ENCODE results near the gene MAP3K3. TPM values are rescaled to one million over a fixed set of nuclear protein-coding genes. Genes with fewer than 3 reads are reported as not detected.

The MAP3K3 gene
- total and polyA plus RNA-seq, 9 of the 15 experiments (the other 6 are each of a cell fraction or from before 2014, with no cell fraction given), result 0.69 to 16.5 (median 12.1) TPM

DNA sequence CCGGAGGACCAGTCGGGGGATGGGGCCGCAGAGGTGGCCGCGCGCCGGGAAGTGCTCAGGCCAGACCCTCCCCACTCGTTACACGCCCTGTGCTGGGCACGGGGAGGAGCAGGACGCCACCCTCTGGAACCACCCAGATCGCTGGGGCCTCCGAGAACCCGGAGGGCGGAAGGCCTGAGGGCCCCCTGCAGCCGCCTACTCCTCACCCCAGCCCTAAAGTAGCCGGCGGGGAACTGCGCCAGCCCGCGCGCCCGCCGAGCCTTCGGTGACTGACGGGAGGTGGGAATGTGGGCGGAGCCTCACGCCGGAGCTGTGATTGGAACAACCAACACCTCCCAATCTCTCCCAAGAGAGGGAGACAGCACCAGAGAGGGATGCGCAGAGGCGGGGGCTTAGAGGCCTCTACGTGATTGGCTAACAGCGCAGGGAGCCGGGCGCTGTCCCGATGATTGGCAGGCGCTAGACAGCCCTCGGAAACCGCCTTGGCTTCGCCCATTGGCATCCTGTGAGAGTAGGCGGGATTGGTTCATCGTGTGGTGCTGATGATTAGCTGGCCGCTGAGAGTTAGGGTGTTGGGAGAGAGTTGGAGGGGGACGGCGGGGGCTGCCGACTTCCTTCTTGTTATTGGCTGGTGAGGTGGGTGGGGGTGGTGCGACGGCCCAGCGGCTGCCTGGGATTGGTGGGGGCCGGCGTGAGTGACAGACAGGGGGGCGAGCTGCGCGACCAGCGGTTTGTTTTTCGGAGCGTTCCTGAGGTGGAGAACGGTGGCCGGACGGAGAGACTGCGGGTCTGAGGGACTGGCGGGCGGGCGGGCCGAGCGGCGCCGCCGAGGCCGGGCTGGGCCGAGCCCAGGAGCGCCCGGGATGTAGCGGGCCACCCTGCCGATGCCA is at the start of gene MAP3K3 (continued):
- TF ChIP-seq SLC30A9 (CRISPR knock-in tag; IDR thresholded peaks at IDR 0.05) (no peak), ESRRA (IDR thresholded peaks at IDR 0.05; ENCODE audit: borderline replicate concordance, low read depth) (0 out of 2 replicates have a peak, but pooled peaks have one; percentile 13), BDP1 (IDR thresholded peaks at IDR 0.05; ENCODE audit: insufficient read depth, insufficient read length) (no peak), PHB (CRISPR knock-in tag; IDR thresholded peaks at IDR 0.05) (no peak), NFIC (IDR thresholded peaks at IDR 0.05) (peak; percentile 67), SUPT5H (IDR thresholded peaks at IDR 0.05) (peak; percentile 85), HOXB6 (CRISPR knock-in tag; IDR thresholded peaks at IDR 0.05; ENCODE audit: borderline replicate concordance) (no peak), MTA2 (IDR thresholded peaks at IDR 0.05; ENCODE audit: low read depth) (no peak), EWSR1 (IDR thresholded peaks at IDR 0.05; ENCODE audit: borderline replicate concordance, low read depth, partially characterized antibody) (no peak), ELF4 (CRISPR knock-in tag; IDR thresholded peaks at IDR 0.05) (no peak), PHF8 (IDR thresholded peaks at IDR 0.05; ENCODE audit: borderline replicate concordance, low read length) (peak; percentile 84; the same call in 1 of the 2 replicates), RBFOX2 (IDR thresholded peaks at IDR 0.05; ENCODE audit: low read depth, low read length) (peak; percentile 97), TAF7 (tag; IDR thresholded peaks at IDR 0.05) (peak; percentile 61), RBM39 (optimal IDR thresholded peaks at IDR 0.05; ENCODE audit: low read depth, low read length) (no peak), ZNF324 (CRISPR knock-in tag; IDR thresholded peaks at IDR 0.05) (no peak), DIDO1 (tag; IDR thresholded peaks at IDR 0.05; ENCODE audit: low read depth) (no peak), ZFX (CRISPR knock-in tag; IDR thresholded peaks at IDR 0.05) (peak; percentile 96), MBD2 (IDR thresholded peaks at IDR 0.05; ENCODE audit: borderline replicate concordance, low read depth) (peak; percentile 88), NEUROD1 (IDR thresholded peaks at IDR 0.05; ENCODE audit: borderline replicate concordance, low read depth, low read length, partially characterized antibody) (peak; percentile 54), SIN3A (IDR thresholded peaks at IDR 0.05; ENCODE audit: borderline replicate concordance in 2 of 2, control insufficient read depth in 1 of 2, low read depth in 2 of 2, low read length in 2 of 2) (no peak), KLF10 (CRISPR knock-in tag; IDR thresholded peaks at IDR 0.05) (no peak), CREBBP (IDR thresholded peaks at IDR 0.05; ENCODE audit: low read depth, low read length) (no peak), ZNF561 (CRISPR knock-in tag; conservative IDR thresholded peaks at IDR 0.05) (no peak), NFATC3 (IDR thresholded peaks at IDR 0.05) (no peak), EZH2 (IDR thresholded peaks at IDR 0.05; ENCODE audit: borderline replicate concordance, low read depth, low read length) (no peak), PHB2 (IDR thresholded peaks at IDR 0.05; ENCODE audit: low read depth) (no peak)
- TF ChIP-seq, protein P1, sequence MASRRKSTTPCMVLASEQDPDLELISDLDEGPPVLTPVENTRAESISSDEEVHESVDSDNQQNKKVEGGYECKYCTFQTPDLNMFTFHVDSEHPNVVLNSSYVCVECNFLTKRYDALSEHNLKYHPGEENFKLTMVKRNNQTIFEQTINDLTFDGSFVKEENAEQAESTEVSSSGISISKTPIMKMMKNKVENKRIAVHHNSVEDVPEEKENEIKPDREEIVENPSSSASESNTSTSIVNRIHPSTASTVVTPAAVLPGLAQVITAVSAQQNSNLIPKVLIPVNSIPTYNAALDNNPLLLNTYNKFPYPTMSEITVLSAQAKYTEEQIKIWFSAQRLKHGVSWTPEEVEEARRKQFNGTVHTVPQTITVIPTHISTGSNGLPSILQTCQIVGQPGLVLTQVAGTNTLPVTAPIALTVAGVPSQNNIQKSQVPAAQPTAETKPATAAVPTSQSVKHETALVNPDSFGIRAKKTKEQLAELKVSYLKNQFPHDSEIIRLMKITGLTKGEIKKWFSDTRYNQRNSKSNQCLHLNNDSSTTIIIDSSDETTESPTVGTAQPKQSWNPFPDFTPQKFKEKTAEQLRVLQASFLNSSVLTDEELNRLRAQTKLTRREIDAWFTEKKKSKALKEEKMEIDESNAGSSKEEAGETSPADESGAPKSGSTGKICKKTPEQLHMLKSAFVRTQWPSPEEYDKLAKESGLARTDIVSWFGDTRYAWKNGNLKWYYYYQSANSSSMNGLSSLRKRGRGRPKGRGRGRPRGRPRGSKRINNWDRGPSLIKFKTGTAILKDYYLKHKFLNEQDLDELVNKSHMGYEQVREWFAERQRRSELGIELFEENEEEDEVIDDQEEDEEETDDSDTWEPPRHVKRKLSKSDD (conservative IDR thresholded peaks at IDR 0.05; ENCODE audit: low read length), result no peak
- TF ChIP-seq, protein P2, sequence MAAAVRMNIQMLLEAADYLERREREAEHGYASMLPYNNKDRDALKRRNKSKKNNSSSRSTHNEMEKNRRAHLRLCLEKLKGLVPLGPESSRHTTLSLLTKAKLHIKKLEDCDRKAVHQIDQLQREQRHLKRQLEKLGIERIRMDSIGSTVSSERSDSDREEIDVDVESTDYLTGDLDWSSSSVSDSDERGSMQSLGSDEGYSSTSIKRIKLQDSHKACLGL (CRISPR knock-in tag; IDR thresholded peaks at IDR 0.05; ENCODE audit: borderline replicate concordance, poor library complexity, severe bottlenecking), result no peak
